GM21825 (cell line): Measurements from ENCODE around the gene SNX27.
"Not testable (repeated sequence)": the region's sequence is repeated elsewhere in the genome, so short reads cannot be mapped to it uniquely, and the experiment has no call there.

ENCODE experiments used
- ATAC-seq: cut with Tn5 transposase; IDR thresholded peaks from one replicate; pipeline ENCODE4 v1.9.1; 2021; ENCODE audit warnings: mild to moderate bottlenecking, moderate library complexity; ENCODE audit not compliant: unreplicated experiment

Gene SNX27

DNA sequence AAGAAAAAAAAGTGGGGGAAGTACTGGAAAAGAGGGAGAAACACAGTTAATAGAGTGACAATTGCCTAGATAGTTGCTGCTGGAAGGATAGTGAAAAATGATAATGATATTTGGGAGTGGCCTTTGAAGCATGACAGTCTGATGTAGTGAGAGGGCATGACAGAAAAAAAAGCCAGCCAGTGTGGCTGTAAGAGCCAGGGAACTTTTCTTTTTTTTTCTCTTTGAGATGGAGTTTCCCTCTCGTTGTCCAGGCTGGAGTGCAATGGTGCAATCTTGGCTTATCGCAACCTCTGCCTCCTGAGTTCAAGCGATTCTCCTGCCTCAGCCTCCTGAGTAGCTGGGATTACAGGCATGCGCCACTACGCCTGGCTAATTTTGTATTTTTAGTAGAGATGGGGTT is 9.3 kb upstream of the SNX27 start:
- ATAC-seq: not testable (repeated sequence)

DNA sequence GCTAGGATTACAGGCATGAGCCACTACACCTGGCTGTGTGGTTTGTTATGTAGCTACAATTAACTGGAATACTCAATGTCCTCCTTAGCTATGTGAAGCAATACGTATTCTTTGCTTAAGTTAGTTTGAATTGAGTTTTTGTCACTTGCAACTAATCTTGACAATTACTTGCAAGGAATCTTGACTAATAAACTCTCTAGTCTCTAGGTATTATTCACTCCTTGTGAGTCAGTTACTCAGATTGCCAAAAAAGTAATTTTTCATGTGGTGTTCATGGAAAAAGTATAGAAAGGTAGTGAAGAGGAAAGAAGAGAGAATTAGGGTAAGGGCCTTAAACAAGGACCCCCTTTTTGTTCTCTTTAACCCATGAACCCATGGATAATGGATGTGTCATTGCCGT is 7.6 kb upstream of the SNX27 start:
- ATAC-seq: no peak

DNA sequence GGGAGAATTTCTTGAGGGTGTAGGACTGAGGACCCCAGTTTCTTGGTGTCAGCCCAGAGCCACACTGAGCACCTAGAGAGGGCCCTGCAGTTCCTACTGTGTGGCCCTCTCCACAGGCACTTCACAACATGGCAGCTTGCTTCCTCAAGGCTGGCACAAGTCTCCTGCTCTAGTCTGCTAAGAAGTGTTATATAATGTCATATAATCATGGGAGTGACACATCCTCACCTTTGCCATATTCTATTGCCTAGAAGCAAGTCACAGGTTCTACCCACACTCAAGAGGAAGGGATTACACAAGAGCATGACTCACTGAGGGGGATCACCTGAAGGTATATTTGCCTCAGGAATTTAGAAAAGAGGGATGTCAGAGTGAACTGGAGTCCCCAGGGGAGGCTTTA is 5.5 kb upstream of the SNX27 start:
- no peak for ATAC-seq

DNA sequence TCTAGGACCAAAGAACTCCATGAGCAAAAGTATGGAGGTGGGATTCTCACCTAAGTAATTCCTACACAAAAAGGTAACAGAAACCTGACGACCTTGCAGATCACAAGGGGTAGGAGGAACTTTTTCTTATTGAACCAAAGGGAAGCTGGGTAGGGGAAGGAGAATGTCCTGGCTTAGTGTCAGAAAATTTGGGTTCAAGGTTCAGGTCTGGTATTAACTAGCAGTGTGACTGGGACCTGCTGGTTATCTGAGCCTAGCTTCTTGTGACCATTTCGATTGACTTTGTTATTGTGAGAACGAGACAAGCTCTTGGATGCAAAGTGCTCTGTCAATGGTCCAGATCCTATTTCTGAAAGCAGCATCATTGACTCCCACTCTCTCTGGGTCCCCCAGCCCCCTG is 5.0 kb upstream of the SNX27 start:
- ATAC-seq: no peak

DNA sequence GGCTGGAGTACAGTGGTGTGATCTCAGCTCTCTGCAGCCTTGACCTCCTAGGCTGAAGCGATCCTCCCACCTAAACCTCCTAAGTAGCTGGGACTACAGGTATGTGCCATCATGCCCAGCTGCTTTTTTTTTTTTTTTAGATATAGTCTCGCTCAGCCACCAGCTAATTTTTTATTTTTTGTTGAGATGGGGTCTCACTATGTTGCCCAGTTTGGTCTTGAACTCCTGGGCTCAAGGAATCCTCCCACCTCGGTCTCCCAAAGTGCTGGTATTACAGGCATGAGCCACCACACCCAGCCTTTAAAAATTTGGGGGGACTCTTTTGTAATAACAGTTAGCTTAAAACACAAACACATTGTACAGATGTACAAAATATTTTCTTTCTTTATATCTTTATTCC is 1.7 kb upstream of the SNX27 start:
- no peak for ATAC-seq

DNA sequence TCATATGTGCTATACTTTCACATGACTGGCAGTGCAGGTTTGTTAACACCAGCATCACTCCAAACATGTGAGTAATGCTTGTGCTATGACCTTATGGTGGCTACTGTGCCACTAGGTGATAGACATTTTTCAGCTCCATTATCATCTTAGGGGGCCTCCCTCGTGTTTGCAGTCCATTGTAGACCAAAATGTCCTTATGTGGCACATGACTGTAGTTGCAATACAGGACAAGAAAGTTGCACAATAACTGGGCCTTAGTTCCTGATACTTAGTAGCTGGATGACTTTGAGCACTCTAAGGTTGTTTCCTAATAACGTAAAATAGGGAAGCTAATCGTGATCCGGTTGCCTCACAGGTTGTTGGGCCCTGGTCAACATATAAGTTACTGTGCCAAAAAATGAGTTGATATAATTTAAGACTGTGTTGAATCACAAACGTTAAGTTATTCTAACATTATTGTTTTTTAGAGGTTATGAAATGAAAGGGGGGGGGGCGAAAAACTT is 511 bp upstream of the SNX27 start:
- ATAC-seq: no peak

DNA sequence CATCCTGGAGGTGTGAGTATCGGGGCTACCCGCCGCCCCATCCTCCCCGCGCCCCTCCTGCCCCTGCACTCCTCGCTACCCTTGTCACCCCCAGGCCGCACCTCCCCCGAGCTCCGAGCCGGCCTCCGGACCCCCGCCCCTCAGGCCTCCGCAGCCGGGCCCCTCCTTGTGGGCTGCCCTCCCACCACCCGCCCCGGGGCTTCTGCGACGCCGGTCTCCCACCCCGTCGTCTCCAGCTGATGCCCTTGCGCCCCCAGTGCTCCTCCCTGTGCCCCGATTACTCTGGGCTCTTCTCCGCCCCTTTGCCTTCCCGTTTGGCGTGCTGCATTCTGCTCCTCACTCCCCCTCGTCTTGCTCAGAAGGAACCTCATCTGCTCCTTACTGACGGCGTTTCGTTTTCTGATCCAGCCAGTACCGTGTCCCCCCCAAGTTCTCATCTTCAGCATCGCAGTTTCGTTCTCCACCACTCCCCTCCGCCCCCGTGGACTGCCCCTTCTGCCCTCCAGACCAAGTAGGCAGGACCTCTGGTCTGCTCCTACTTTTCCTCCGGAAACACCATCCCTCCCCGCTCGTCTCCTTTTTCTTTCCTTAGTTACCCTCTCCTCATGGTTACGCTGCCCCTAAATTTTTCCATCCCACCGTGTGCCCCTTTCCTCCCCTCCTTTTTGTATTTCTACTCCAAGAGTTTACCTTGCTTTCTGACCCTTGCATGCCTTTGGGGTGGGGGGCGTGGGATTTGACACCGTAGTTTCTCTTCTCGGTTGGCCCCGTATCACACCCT is 841 bp downstream of the SNX27 start:
- peak; percentile 18 for ATAC-seq

DNA sequence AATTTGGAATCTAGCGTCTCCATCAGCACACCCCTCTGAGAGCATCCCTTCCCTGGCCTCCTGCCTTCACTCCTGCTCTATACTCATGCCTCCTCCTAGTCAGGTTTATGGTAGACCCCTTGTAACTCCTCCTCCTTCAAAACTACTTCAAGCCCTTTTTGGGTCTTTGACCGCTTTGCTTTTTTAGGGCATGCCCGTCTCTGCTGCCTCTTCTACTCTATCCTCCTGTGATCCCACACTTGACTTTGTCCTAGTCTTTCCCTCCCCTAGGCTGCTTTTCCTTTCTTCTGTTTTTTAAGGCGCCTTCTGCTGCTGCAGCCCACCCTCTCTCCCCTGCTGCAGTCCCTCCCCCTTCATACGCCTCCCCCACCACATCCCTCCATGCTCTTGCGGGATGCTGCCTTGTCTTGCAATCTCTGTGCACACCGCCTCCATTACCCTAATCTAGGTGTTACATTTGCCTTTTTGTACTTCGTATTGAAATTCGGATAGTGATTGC is 1.5 kb downstream of the SNX27 start:
- no peak for ATAC-seq

DNA sequence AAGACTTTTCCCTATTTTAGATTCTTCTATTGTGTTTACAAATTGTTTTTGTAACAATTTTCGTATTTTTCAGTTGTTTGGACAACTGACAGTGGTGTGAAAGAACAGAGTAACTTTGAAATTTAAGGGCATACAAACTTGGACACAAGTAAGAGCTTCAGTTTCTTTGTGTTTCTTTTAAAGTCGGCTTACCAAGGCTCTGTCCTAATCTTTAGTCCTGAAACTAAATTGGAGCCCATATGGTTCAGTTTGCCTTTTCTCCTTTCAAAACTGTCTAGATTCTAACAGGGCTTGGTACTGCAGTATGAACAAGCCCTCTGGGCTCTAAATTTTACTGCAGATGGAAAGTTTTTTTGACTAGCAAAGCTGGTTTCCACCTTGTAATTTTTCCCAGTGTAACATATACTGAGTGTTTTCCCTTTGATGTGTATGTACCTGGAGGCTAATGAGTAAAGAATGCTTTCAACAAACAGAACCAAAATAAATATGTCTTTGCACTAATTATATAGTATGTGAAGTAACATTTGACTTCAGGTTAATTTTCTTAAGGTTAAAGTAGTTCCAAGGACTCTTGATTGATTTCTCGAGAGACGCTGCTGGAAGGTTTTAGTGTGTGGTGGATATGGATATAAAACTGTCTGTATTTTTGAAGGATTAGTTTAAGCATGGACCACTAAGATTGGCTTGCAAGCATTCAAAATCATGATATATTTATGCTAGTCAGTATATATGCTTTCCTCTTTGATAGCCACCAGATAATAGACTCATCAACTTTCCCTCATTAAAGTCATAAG is 4.1 kb downstream of the SNX27 start:
- ATAC-seq: no peak

DNA sequence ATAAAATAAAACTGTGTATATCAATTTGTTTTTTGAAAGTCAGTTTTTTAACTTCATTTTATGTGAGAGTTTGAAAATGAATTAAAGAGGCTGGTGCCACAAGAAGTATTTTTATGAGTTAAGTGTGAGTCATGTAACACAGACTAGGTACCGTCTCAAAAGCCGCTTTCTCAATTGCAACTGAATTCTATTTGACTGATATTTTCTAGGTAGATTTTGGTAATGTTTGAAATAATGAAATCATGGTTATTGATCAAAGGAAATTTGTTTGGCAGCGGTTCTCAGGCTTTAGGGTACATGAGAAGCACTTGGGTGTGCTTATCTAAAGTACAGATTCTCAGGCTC is 4.6 kb downstream of the SNX27 start:
- ATAC-seq: no peak

DNA sequence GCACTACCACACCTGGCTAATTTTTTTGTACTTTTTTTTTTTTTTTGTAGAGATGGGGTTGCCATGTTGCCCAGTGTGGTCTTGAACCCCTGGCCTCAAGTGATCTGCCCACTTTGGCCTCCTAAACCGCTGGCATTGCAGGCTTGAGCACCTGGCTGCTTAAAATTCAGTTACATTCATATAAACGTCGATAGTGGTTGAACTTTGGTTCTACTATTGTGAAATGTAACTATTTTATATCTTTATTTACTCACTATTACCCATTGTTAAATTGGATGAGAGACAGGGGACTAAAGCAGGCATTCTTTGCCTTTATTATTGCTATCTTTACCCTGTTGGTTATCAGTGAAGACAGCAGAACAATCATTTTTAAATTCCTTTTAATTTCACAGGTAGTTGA is 6.2 kb downstream of the SNX27 start:
- no peak for ATAC-seq

DNA sequence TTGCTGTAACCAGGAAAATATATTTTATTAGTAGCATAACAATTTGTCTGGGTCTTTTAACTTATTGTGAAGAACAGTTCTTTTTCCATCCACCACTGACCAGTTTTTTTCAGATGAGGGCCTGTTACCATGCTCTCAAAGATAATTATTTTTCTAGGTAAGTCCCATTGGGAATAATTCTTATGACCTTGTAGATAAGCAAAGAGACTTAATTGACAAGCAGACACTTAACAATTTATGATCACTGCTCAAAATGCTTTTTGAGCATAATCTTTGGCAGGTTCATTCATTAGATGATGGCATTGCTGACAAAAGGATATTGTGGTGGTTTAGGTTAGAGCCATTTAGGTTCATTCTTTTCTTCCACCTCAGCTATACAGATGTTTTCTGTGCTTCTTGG is 6.6 kb downstream of the SNX27 start:
- ATAC-seq: no peak

DNA sequence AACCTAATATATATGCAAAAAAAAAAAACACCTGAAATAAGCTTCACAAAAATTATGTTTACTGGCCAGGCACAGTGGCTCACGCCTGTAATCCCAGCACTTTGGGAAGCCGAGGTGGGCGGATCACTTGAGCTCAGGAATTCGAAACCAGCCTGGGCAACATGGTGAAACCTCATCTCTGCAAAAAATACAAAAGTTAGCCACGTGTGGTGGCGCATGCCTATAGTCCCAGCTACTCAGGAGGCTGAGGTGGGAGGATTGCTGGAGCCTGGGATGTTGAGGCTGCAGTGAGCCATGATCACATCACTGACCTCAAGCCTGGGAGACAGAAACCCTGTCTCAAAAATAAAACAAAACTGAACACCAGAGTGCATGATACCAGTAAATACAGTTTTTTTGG is 7.1 kb downstream of the SNX27 start:
- not testable (repeated sequence) for ATAC-seq

DNA sequence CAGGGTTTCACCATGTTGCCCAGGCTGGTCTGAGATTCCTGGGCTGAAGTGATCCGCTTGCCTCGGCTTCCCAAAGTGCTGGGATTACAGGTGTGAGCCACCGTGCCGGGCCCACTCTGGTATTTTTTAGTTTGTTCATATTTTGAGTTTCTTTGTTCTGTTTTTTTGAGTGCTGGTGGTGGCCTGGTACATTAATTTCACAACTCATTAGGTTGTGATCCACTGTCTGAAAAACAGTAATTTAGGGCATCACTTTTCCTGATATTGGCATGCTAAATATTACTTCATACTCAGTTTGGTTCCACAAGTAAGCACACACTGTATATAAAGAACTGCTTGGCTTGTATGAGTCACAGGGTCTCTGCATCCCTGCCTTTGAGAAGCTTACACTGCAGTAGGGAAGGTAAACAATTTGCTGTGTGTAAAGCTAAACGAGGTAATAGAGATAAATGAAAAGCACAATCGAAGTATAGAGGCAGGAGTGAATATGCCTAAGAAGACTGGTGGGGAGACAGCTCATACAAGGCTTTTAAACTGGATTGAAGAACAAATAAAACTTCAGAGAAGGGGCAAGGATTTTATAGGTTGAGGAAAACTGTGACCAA is 7.7 kb downstream of the SNX27 start:
- no peak for ATAC-seq

DNA sequence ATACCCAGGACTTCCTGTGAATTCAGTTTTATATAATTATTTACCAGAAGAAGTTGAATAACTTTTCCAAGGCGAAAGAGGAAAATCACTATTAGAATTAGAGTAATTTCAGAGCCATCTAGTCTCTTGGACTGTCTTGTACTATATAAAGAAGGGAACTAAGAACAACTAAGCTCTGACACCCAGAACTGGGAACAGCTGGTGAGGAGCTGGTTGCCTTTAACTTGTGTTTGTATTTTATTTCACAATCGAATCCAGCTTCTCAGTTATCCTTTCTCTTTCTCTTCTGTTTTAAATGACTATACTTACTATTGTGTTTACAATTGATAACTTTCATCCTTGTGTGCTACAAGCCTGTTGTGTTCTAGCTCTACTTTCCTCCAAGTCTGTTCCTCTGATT is 8.4 kb downstream of the SNX27 start:
- ATAC-seq: no peak

DNA sequence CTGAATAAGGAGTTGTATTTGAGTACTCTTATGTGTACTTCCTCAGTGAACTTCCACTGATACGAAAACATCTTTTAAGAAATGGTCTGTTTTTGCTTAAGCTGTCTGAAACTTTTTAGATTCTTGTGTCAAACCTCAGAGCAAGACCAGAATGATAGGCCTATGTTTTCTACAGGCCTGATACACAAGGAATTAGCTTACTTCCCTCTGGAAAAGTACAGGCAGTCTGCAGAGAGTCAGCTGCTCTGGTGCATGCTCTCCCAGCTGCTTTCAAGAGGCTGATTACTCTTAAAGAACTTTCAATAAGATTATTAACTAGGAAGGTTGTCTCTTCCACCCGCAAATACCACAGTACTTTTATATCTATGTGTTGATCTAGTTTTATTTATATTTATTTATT is 9.5 kb downstream of the SNX27 start:
- ATAC-seq: no peak

DNA sequence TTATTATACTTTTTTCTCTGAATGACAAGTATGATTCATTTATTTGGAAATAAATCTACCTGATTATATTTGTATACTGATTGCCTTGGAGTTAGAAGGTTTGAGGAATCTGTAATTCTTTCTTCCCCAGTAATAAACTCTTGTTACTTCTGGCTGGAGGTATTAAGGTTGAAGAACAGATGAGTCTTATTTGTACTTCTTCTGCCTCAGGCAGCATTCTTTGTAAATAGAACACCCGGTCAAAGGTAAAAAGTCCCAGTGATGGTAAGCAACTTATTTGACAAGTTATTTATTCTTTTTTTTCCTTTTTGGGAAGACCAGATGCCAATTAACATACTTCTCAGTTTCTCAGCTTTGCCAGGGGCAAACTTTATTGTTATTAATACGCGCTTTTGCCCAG is 12.9 kb downstream of the SNX27 start:
- ATAC-seq: no peak

DNA sequence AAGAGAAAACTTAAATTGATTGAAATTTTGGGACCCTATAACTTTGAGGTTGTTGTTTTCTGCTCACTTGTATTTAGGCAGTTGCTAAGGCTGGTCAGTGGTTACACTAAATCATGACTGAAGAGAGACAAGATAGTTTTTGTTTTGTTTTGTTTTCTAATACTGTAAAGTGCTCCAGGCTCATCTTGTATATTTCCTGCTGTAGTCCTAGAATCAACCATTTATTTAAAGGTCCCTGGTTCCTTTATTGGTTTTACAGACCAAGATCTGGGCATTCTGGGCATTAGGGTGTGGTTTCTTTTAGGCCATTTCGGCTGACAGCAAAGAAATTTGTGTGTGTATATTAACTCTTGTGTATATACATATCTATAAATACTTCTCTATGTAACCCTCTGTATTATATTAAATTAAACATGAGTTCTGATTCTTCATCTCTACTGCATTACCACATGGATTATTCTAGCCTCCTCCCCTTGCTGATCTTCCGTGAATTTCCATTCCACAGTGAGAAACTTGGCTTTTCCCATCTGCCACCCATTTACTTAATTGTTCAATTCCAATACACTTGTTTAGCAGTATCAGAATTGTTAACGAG is 15.0 kb downstream of the SNX27 start:
- ATAC-seq: no peak

DNA sequence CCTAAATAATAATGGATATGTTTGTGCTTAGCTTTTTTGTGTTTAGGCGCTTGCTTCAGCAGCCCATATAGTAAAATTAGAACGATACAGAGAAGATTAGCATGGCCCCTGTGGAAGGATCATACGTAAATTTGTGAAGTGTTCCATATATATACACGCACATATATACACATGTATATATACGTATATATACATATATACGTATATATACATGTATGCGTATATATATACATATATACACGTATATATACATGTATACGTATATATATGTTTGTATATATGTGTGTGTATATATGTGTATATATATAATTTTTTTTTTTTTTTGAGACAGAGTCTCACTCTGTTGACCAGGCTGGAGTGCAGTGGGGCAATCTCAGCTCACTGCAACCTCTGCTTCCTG is 17.4 kb downstream of the SNX27 start:
- no peak for ATAC-seq

DNA sequence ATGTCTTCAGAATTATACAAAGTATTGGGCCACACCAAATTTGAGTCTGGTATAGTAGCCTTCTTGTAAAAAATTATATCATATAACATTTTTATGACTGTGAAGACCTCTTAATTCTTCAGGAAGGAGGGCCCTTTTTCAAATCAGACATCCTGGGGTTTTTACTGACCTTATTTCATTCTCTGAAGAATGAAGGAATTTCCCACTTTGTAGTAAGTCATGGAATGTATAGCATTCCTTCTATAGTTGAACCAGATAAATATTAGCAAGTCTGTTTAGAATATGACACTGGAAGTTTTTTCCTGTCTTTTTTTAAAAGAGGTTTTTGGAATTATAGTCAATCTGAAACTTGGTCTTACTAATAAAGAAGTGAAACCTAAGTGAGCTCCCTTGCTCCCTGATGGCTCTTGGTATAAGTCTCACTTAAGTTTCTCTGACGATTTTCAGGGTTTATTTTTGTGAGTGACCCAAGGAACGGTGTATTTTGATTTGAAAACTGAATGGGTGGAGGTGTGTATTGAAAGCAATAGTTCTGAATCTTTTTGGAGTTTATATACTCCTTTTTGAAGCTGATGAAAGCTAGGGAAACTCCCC is 23.7 kb downstream of the SNX27 start:
- peak; percentile 61 for ATAC-seq
